WTC11 (cell line): Measurements from ENCODE around the gene SP100.

Experiments
- ATF1 ChIP-seq: sonication (generic); formaldehyde crosslinking; IDR thresholded peaks from 2 replicates; pipeline ENCODE4 v1.8.1; 2023; ENCODE audit warnings: mild to moderate bottlenecking, moderate library complexity, missing genetic modification reagents
- ETV6 ChIP-seq: sonication (generic); formaldehyde crosslinking; IDR thresholded peaks from 2 replicates; pipeline ENCODE4 v1.8.1; 2022; ENCODE audit warnings: mild to moderate bottlenecking, missing genetic modification reagents
- HMGA2 ChIP-seq: fragments of 250-450 bp; sonication (Bioruptor Pico); IDR thresholded peaks from 2 replicates; pipeline ENCODE4 v1.4.0; 2021; ENCODE audit warnings: mild to moderate bottlenecking, moderate library complexity
- NFE2L1 ChIP-seq: sonication (generic); formaldehyde crosslinking; IDR thresholded peaks from 2 replicates; pipeline ENCODE4 v1.8.1; 2023; ENCODE audit warnings: missing genetic modification reagents
- NR3C1 ChIP-seq: sonication (generic); formaldehyde crosslinking; conservative IDR thresholded peaks from 2 replicates; pipeline ENCODE4 v1.8.1; 2023; ENCODE audit warnings: low read depth, mild to moderate bottlenecking, missing genetic modification reagents
- PRRX2 ChIP-seq: fragments of 250-450 bp; sonication (Bioruptor Pico); IDR thresholded peaks from 2 replicates; pipeline ENCODE4 v1.8.0; 2021; ENCODE audit warnings: mild to moderate bottlenecking
- RORB ChIP-seq: fragments of 250-450 bp; sonication (Bioruptor Pico); IDR thresholded peaks from 2 replicates; pipeline ENCODE4 v1.9.0; 2021; ENCODE audit warnings: mild to moderate bottlenecking
- SP1 ChIP-seq: sonication (generic); formaldehyde crosslinking; conservative IDR thresholded peaks from 2 replicates; pipeline ENCODE4 v1.8.1; 2022; ENCODE audit warnings: missing genetic modification reagents
- TF ChIP-seq, protein P1 (sequence below): sonication (generic); formaldehyde crosslinking; IDR thresholded peaks from 2 replicates; pipeline ENCODE4 v1.8.1; 2022; ENCODE audit warnings: low read depth, missing genetic modification reagents, borderline replicate concordance
- TF ChIP-seq, protein P2 (sequence below): fragments of 200-600 bp; IDR thresholded peaks from 2 replicates; pipeline ENCODE4 v1.8.0; 2022; ENCODE audit warnings: antibody characterized with exemption
- TF ChIP-seq, protein P3 (sequence below): sonication (generic); formaldehyde crosslinking; IDR thresholded peaks from 2 replicates; pipeline ENCODE4 v1.8.1; 2023; ENCODE audit warnings: mild to moderate bottlenecking, missing genetic modification reagents, borderline replicate concordance
- TF ChIP-seq, protein P4 (sequence below): sonication (generic); formaldehyde crosslinking; IDR thresholded peaks from 2 replicates; pipeline ENCODE4 v1.8.1; 2023; ENCODE audit warnings: mild to moderate bottlenecking, missing genetic modification reagents, moderate library complexity
- TF ChIP-seq, protein P5 (sequence below): sonication (generic); formaldehyde crosslinking; conservative IDR thresholded peaks from 2 replicates; pipeline ENCODE4 v1.8.1; 2022; ENCODE audit warnings: mild to moderate bottlenecking, missing genetic modification reagents
- TF ChIP-seq, protein P6 (sequence below): sonication (generic); formaldehyde crosslinking; IDR thresholded peaks from 2 replicates; pipeline ENCODE4 v1.8.0; 2022; ENCODE audit warnings: mild to moderate bottlenecking, missing genetic modification reagents

DNA sequence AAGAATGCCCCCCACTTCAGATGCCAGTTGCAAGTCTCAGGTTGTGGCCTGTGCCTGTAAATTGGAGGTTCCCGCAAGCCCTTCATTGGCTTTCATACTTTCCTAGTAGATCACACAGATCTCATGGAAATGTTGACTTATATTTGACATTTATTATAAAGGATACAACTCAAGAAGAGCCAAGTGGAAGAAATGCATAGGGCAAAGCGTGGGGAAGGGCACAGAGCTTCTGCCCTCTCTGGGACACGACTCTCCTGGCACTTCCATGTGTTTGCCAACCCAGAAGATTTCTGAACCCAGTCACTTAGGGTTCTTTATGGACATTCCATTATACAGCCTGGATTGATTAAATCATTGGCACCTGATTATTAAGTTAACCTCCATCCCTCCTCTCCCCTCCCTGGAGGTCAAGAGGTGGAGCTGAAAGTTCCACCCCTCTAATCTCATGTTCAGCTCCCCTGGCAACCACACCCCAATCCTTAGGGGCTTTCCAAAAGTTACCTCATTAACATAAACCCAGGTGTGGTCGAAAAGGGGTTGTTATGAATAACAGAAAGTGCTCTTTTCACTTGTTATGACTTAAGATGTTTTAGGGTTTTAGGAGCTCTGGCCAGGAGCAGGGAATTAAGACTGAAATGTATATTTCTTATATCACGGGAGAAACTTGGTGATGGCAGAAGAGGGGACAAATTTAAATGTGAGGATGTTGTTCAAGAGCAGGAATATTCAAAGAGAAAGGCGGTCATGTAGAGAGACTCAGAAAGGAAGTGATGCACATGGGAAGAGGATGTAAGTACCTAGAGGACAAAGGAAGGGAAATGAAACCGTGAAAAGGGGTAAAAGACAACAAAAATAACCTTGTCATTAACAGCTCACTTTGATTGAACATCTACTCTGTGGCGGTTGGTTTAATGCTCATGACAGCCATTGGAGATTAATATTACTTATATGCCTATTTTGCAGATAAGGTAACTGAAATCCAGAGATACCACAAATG lies 31.8 kb downstream of the SP100 start:
- TF ChIP-seq ATF1 (CRISPR knock-in tag) (no peak), NFE2L1 (CRISPR knock-in tag) (no peak), NR3C1 (CRISPR knock-in tag) (no peak), HMGA2 (no peak), RORB (CRISPR knock-in tag) (no peak), ETV6 (no peak), SP1 (no peak), PRRX2 (no peak)
- TF ChIP-seq, protein P1, sequence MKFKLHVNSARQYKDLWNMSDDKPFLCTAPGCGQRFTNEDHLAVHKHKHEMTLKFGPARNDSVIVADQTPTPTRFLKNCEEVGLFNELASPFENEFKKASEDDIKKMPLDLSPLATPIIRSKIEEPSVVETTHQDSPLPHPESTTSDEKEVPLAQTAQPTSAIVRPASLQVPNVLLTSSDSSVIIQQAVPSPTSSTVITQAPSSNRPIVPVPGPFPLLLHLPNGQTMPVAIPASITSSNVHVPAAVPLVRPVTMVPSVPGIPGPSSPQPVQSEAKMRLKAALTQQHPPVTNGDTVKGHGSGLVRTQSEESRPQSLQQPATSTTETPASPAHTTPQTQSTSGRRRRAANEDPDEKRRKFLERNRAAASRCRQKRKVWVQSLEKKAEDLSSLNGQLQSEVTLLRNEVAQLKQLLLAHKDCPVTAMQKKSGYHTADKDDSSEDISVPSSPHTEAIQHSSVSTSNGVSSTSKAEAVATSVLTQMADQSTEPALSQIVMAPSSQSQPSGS (CRISPR knock-in tag), result no peak
- TF ChIP-seq, protein P2, sequence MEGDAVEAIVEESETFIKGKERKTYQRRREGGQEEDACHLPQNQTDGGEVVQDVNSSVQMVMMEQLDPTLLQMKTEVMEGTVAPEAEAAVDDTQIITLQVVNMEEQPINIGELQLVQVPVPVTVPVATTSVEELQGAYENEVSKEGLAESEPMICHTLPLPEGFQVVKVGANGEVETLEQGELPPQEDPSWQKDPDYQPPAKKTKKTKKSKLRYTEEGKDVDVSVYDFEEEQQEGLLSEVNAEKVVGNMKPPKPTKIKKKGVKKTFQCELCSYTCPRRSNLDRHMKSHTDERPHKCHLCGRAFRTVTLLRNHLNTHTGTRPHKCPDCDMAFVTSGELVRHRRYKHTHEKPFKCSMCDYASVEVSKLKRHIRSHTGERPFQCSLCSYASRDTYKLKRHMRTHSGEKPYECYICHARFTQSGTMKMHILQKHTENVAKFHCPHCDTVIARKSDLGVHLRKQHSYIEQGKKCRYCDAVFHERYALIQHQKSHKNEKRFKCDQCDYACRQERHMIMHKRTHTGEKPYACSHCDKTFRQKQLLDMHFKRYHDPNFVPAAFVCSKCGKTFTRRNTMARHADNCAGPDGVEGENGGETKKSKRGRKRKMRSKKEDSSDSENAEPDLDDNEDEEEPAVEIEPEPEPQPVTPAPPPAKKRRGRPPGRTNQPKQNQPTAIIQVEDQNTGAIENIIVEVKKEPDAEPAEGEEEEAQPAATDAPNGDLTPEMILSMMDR, result no peak
- TF ChIP-seq, protein P3, sequence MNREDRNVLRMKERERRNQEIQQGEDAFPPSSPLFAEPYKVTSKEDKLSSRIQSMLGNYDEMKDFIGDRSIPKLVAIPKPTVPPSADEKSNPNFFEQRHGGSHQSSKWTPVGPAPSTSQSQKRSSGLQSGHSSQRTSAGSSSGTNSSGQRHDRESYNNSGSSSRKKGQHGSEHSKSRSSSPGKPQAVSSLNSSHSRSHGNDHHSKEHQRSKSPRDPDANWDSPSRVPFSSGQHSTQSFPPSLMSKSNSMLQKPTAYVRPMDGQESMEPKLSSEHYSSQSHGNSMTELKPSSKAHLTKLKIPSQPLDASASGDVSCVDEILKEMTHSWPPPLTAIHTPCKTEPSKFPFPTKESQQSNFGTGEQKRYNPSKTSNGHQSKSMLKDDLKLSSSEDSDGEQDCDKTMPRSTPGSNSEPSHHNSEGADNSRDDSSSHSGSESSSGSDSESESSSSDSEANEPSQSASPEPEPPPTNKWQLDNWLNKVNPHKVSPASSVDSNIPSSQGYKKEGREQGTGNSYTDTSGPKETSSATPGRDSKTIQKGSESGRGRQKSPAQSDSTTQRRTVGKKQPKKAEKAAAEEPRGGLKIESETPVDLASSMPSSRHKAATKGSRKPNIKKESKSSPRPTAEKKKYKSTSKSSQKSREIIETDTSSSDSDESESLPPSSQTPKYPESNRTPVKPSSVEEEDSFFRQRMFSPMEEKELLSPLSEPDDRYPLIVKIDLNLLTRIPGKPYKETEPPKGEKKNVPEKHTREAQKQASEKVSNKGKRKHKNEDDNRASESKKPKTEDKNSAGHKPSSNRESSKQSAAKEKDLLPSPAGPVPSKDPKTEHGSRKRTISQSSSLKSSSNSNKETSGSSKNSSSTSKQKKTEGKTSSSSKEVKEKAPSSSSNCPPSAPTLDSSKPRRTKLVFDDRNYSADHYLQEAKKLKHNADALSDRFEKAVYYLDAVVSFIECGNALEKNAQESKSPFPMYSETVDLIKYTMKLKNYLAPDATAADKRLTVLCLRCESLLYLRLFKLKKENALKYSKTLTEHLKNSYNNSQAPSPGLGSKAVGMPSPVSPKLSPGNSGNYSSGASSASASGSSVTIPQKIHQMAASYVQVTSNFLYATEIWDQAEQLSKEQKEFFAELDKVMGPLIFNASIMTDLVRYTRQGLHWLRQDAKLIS (CRISPR knock-in tag), result no peak
- TF ChIP-seq, protein P4, sequence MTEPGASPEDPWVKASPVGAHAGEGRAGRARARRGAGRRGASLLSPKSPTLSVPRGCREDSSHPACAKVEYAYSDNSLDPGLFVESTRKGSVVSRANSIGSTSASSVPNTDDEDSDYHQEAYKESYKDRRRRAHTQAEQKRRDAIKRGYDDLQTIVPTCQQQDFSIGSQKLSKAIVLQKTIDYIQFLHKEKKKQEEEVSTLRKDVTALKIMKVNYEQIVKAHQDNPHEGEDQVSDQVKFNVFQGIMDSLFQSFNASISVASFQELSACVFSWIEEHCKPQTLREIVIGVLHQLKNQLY (CRISPR knock-in tag), result no peak
- TF ChIP-seq, protein P5, sequence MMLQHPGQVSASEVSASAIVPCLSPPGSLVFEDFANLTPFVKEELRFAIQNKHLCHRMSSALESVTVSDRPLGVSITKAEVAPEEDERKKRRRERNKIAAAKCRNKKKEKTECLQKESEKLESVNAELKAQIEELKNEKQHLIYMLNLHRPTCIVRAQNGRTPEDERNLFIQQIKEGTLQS (CRISPR knock-in tag), result no peak
- TF ChIP-seq, protein P6, sequence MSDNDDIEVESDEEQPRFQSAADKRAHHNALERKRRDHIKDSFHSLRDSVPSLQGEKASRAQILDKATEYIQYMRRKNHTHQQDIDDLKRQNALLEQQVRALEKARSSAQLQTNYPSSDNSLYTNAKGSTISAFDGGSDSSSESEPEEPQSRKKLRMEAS, result no peak
